ENCODE results near the gene CCZ1. TPM values are rescaled to one million over a fixed set of nuclear protein-coding genes. Genes with fewer than 3 reads are reported as not detected.
"Not testable (repeated sequence)": the region's sequence is repeated elsewhere in the genome, so short reads cannot be mapped to it uniquely, and the experiment has no call there.

Gene CCZ1
- total and polyA plus RNA-seq, 2 of the 4 experiments (the other 2 are of a cell fraction): 25.4 to 28.7 TPM

DNA sequence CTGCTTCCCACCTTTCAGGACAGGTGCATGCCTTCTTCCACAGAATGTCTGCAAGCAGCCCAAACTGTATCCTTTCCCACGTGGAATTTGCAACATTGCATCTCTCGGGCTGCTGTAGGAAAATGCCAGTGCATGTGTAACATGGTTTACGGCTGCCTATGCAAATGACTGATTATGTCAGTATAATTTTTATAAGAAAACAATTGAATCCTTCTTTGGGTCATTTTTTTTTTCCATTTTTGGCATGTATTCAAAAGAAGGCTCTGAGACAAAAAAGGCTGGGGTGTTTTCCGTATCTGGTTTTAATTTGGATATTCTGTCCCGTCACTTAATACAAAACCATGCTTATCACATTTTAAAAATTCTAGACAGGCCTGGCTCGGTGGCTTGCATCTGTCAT, 18.4 kb upstream of the CCZ1 start:
- dilution Hi-C loops (cut with HindIII; ENCODE audit: low sequenced_read_pairs, unreplicated experiment); intact Hi-C loops (cut with micrococcal nuclease); H4K5ac ChIP-seq (ENCODE audit: low read depth, low read length); ATAC-seq (ENCODE audit: low read depth); H3K14ac ChIP-seq (replicated peaks; ENCODE audit: low read depth, low read length); H3K4ac ChIP-seq (ENCODE audit: low read depth, low read length); in situ Hi-C loops (cut with MboI; ENCODE audit: low sequenced_read_pairs); H2AFZ ChIP-seq (replicated peaks; ENCODE audit: low read length, poor library complexity); H3K79me1 ChIP-seq (ENCODE audit: low read depth in 1 of 2, low read length in 2 of 2); H3K36me3 ChIP-seq (ENCODE audit: control insufficient read depth, insufficient read depth, low read length); H2BK5ac ChIP-seq (ENCODE audit: low read depth, low read length, poor library complexity, severe bottlenecking); CTCF ChIA-PET; H4K91ac ChIP-seq (ENCODE audit: insufficient read depth, low read depth, low read length); DNase-seq; H2BK20ac ChIP-seq (ENCODE audit: low read depth, low read length); H3K9me3 ChIP-seq (ENCODE audit: control insufficient read depth, insufficient read depth, low read length); H3K9ac ChIP-seq (ENCODE audit: low read depth, low read length); H3K27ac ChIP-seq (ENCODE audit: insufficient read depth, low read length); H3K4me1 ChIP-seq (ENCODE audit: control insufficient read depth, insufficient read depth, low read length); H3K9me1 ChIP-seq (ENCODE audit: insufficient read depth, low read length); H3K4me3 ChIP-seq (ENCODE audit: insufficient read depth, low read depth, low read length); H2AK5ac ChIP-seq (ENCODE audit: low read depth, low read length); H3K4me2 ChIP-seq (ENCODE audit: low read depth, low read length); H3K56ac ChIP-seq (ENCODE audit: extremely low read depth, insufficient read depth, low read length); H3K27me3 ChIP-seq (ENCODE audit: control insufficient read depth, insufficient read depth, low read length); H4K8ac ChIP-seq (ENCODE audit: low read depth in 2 of 2, low read length in 2 of 2); H2BK120ac ChIP-seq (ENCODE audit: low read depth, low read length); H3K23ac ChIP-seq (ENCODE audit: low read depth, low read length); H4K20me1 ChIP-seq (ENCODE audit: insufficient read depth, low read length); BruUV-seq (replicated peaks); H3K18ac ChIP-seq (ENCODE audit: low read depth, low read length); H2BK15ac ChIP-seq (ENCODE audit: low read depth, low read length); H2AK9ac ChIP-seq (replicated peaks; ENCODE audit: low read depth, low read length, poor library complexity): not testable (repeated sequence)
- POLR2A ChIA-PET (ENCODE audit: unreplicated experiment): interaction anchor here (0.6 kb wide), 1 partner anchor 512 kb away, joined by 14 read pairs; no protein-coding TSS in a partner anchor
- WGBS, 2 experiments (ENCODE audit: extremely low coverage in 2 of 2, insufficient read length in 1 of 2): no CpG with 5 or more reads among the region's 6 CpGs

- H3K23ac ChIP-seq (ENCODE audit: low read depth, low read length); CTCF ChIA-PET; BruUV-seq (replicated peaks); H2BK120ac ChIP-seq (ENCODE audit: low read depth, low read length); intact Hi-C loops (cut with micrococcal nuclease); H2AK5ac ChIP-seq (ENCODE audit: low read depth, low read length); H3K56ac ChIP-seq (ENCODE audit: extremely low read depth, insufficient read depth, low read length); H3K9me3 ChIP-seq (ENCODE audit: control insufficient read depth, insufficient read depth, low read length); H3K18ac ChIP-seq (ENCODE audit: low read depth, low read length); H3K4me1 ChIP-seq (ENCODE audit: control insufficient read depth, insufficient read depth, low read length); H4K91ac ChIP-seq (ENCODE audit: insufficient read depth, low read depth, low read length); H2BK20ac ChIP-seq (ENCODE audit: low read depth, low read length); DNase-seq; H4K20me1 ChIP-seq (ENCODE audit: insufficient read depth, low read length); H2AFZ ChIP-seq (replicated peaks; ENCODE audit: low read length, poor library complexity); dilution Hi-C loops (cut with HindIII; ENCODE audit: low sequenced_read_pairs, unreplicated experiment); H4K8ac ChIP-seq (ENCODE audit: low read depth in 2 of 2, low read length in 2 of 2); H3K4me2 ChIP-seq (ENCODE audit: low read depth, low read length); POLR2A ChIA-PET (ENCODE audit: unreplicated experiment); H3K9ac ChIP-seq (ENCODE audit: low read depth, low read length); H3K14ac ChIP-seq (replicated peaks; ENCODE audit: low read depth, low read length); H3K36me3 ChIP-seq (ENCODE audit: control insufficient read depth, insufficient read depth, low read length); H3K79me1 ChIP-seq (ENCODE audit: low read depth in 1 of 2, low read length in 2 of 2); H2AK9ac ChIP-seq (replicated peaks; ENCODE audit: low read depth, low read length, poor library complexity); H3K27me3 ChIP-seq (ENCODE audit: control insufficient read depth, insufficient read depth, low read length); in situ Hi-C loops (cut with MboI; ENCODE audit: low sequenced_read_pairs); ATAC-seq (ENCODE audit: low read depth); H2BK15ac ChIP-seq (ENCODE audit: low read depth, low read length); H3K4me3 ChIP-seq (ENCODE audit: insufficient read depth, low read depth, low read length); H2BK5ac ChIP-seq (ENCODE audit: low read depth, low read length, poor library complexity, severe bottlenecking); H3K9me1 ChIP-seq (ENCODE audit: insufficient read depth, low read length); H3K4ac ChIP-seq (ENCODE audit: low read depth, low read length); H4K5ac ChIP-seq (ENCODE audit: low read depth, low read length); H3K27ac ChIP-seq (ENCODE audit: insufficient read depth, low read length): not testable (repeated sequence)
- WGBS, 2 experiments (ENCODE audit: extremely low coverage in 2 of 2, insufficient read length in 1 of 2): 60% methylated on average over 1 of the region's 5 CpGs; no CpG with 5 or more reads in 1 of the 2 experiments
Measured at GRCh38 chr7:5884431-5884830, 14.1 kb upstream of the CCZ1 start.
